Endothelial cell of umbilical vein (primary cell): Measurements from ENCODE around the gene SPON1. TPM values are rescaled to one million over a fixed set of nuclear protein-coding genes. Genes with fewer than 3 reads are reported as not detected.

ENCODE experiments used
- BruUV-seq: library from RNA; stranded (reverse); fragments of 400-500 nt; replicated peaks from 2 replicates; lab custom pipeline; 2021; lab: Mats Ljungman, UMichigan
- CTCF ChIA-PET: fragments of 300-600, 350-600 bp; sonication (Branson Sonifier 250); formaldehyde crosslinking; loops from one replicate; lab custom pipeline; 2021; ENCODE audit warnings: antibody characterized with exemption, inconsistent platforms; lab: Charles Lee
- POLR2A ChIA-PET: fragments of 300-600, 350-600 bp; sonication (Branson Sonifier 250); formaldehyde crosslinking; loops from one replicate; lab custom pipeline; 2021; ENCODE audit warnings: antibody characterized with exemption, inconsistent platforms; lab: Charles Lee
- DNase-seq: peaks from one replicate; pipeline ENCODE4 v3.0.0-alpha.2; 2011; ENCODE audit warnings: low read depth, low spot score
- FAIRE-seq: peaks from 2 replicates; lab custom pipeline; 2011; peaks lifted over from hg19 to GRCh38; lab: Jason Lieb, UNC
- H2AFZ ChIP-seq: 2 replicates; pipeline ENCODE4 v1.6.0; 2012; ENCODE audit warnings: low read depth, low read length, control low read depth, inconsistent platforms
- H3K27ac ChIP-seq: 2 replicates; pipeline ENCODE4 v1.5.1; 2011; ENCODE audit warnings: low read depth, mild to moderate bottlenecking, control low read depth, low read length, moderate library complexity; ENCODE audit not compliant: insufficient read depth
- H3K27me3 ChIP-seq, 2 experiments: 2 replicates each; pipeline versions ENCODE4 v1.6.0 to v1.6.1; 2011; ENCODE audit warnings: low read length in 2 of 2, mixed read lengths in 1 of 2; ENCODE audit not compliant: control insufficient read depth in 2 of 2, insufficient read depth in 2 of 2
- H3K36me3 ChIP-seq, 2 experiments: 2 replicates in 1 of 2; 3 replicates in 1 of 2; pipeline ENCODE4 v1.5.1; 2011; ENCODE audit warnings: low read length in 2 of 2, mild to moderate bottlenecking in 1 of 2, moderate library complexity in 1 of 2; ENCODE audit not compliant: control insufficient read depth in 2 of 2, insufficient read depth in 2 of 2; ENCODE audit errors: extremely low read depth in 1 of 2
- H3K4me1 ChIP-seq: 3 replicates; pipeline ENCODE4 v1.5.1; 2011; ENCODE audit warnings: mild to moderate bottlenecking, low read length; ENCODE audit not compliant: control insufficient read depth, insufficient read depth; ENCODE audit errors: extremely low read depth
- H3K4me2 ChIP-seq: 2 replicates; pipeline ENCODE4 v1.6.1; 2011; ENCODE audit warnings: low read length, control low read depth, mixed read lengths; ENCODE audit not compliant: insufficient read depth
- H3K4me3 ChIP-seq, 3 experiments: fragments of 200-600 bp in 1 of 3; sonication (generic), shearing (Covaris generic) in 1 of 3; replicated peaks in 1 of 3; 2 replicates each; pipeline ENCODE4 v1.5.1; 2011 to 2016; ENCODE audit warnings: control low read depth in 3 of 3, low read length in 3 of 3, mild to moderate bottlenecking in 2 of 3, inconsistent platforms in 1 of 3, low read depth in 1 of 3, moderate library complexity in 1 of 3; ENCODE audit not compliant: insufficient read depth in 1 of 3
- H3K79me2 ChIP-seq: 2 replicates; pipeline ENCODE4 v1.6.0; 2012; ENCODE audit warnings: low read length, inconsistent platforms; ENCODE audit not compliant: control insufficient read depth, insufficient read depth
- H3K9ac ChIP-seq: replicated peaks from 2 replicates; pipeline ENCODE3; 2011; ENCODE audit warnings: low read length, control low read depth; ENCODE audit not compliant: insufficient read depth; ENCODE audit errors: extremely low read depth
- H3K9me1 ChIP-seq: replicated peaks from 3 replicates; pipeline ENCODE4 v1.6.0; 2011; ENCODE audit warnings: mild to moderate bottlenecking, low read length; ENCODE audit not compliant: control insufficient read depth, insufficient read depth; ENCODE audit errors: extremely low read depth
- H3K9me3 ChIP-seq: replicated peaks from 2 replicates; pipeline ENCODE4 v1.5.1; 2012; ENCODE audit warnings: low read length, inconsistent platforms; ENCODE audit not compliant: control insufficient read depth, insufficient read depth
- H4K20me1 ChIP-seq: replicated peaks from 2 replicates; pipeline ENCODE3; 2011; ENCODE audit warnings: mild to moderate bottlenecking, low read length; ENCODE audit not compliant: control insufficient read depth, insufficient read depth; ENCODE audit errors: extremely low read depth
- CTCF ChIP-seq, 2 donors: IDR thresholded peaks; 1 replicate in 1 of 2; 2 replicates in 1 of 2; pipeline ENCODE4 v1.5.1; 2011; ENCODE audit warnings: low read length in 2 of 2, mild to moderate bottlenecking in 2 of 2, moderate library complexity in 2 of 2, control low read depth in 1 of 2, inconsistent platforms in 1 of 2, low read depth in 1 of 2; ENCODE audit not compliant: insufficient read depth in 1 of 2; ENCODE audit errors: extremely low read depth in 1 of 2
- EZH2 ChIP-seq: IDR thresholded peaks from 2 replicates; pipeline ENCODE4 v1.6.1; 2012; ENCODE audit warnings: borderline replicate concordance, low read depth, mild to moderate bottlenecking, moderate library complexity, low read length, inconsistent platforms; ENCODE audit not compliant: severe bottlenecking
- FOS ChIP-seq: IDR thresholded peaks from 2 replicates; pipeline ENCODE4 v1.6.1; 2011; ENCODE audit warnings: mild to moderate bottlenecking, low read length, moderate library complexity, borderline replicate concordance; ENCODE audit not compliant: insufficient read depth
- GATA2 ChIP-seq: IDR thresholded peaks from 2 replicates; pipeline ENCODE4 v1.7.0; 2011; ENCODE audit warnings: low read depth, mild to moderate bottlenecking, moderate library complexity, mixed read lengths, low read length; ENCODE audit not compliant: insufficient read length, insufficient read depth
- JUN ChIP-seq: IDR thresholded peaks from 2 replicates; pipeline ENCODE4 v1.6.1; 2011; ENCODE audit warnings: borderline replicate concordance, low read depth; ENCODE audit not compliant: insufficient read length, insufficient read depth
- MAX ChIP-seq: IDR thresholded peaks from 2 replicates; pipeline ENCODE4 v1.6.1; 2011; ENCODE audit not compliant: insufficient read depth, insufficient read length
- MYC ChIP-seq: IDR thresholded peaks from one replicate; pipeline ENCODE4 v1.6.1; 2011; ENCODE audit warnings: mild to moderate bottlenecking, low read depth, low read length
- POLR2A ChIP-seq: IDR thresholded peaks from 2 replicates; pipeline ENCODE4 v1.6.1; 2012; ENCODE audit warnings: low read depth, mild to moderate bottlenecking, control low read depth, low read length
- POLR2AphosphoS5 ChIP-seq: IDR thresholded peaks from 2 replicates; pipeline ENCODE4 v1.6.1; 2012; ENCODE audit warnings: low read depth, mild to moderate bottlenecking, control low read depth, low read length, moderate library complexity; ENCODE audit not compliant: insufficient read depth
- dilution Hi-C: fragments of 300-500 bp; cut with MboI; formaldehyde crosslinking; loops from one replicate; pipeline ENCODE4 v1.15.0; 2019; ENCODE audit warnings: low sequenced_read_pairs; ENCODE audit not compliant: extremely low pct_ligation_motif_present
- intact Hi-C: fragments of 100-400 bp; cut with micrococcal nuclease; formaldehyde crosslinking; loops from one replicate; pipeline ENCODE4 v1.10.0; 2022
- polyA plus RNA-seq, 4 experiments: library from polyadenylated mRNA; depleted of rRNA in 3 of 4; stranded (reverse) in 3 of 4; unstranded in 1 of 4; fragments of >200 nt; gene quantifications; 2 replicates each; pipeline versions ENCODE4 v1.2.1 to v1.2.3, GENCODE V29; 2011 to 2012; ENCODE audit warnings: missing spikeins in 1 of 4
- total RNA-seq: library from RNA; stranded (reverse); gene quantifications from 2 replicates; pipeline ENCODE4 v1.2.3, GENCODE V29; 2021

The SPON1 gene
- total and polyA plus RNA-seq, 2 donors (not counting 3 experiments of a cell fraction or from before 2014, with no cell fraction given) = 0.31 TPM; not detected in 1

GRCh38 chr11:14136561-14136960 is 174.0 kb downstream of the SPON1 start:
- no peak for FAIRE-seq
- Histone ChIP-seq H3K36me3 (no peaks in the 10 kb centered on the region), H4K20me1 (no peaks in the 10 kb centered on the region), H3K9me1 (no peaks in the 10 kb centered on the region), H3K4me3 (no peak overlapping the region), H2AFZ (no peak overlapping the region), H3K9me3 (no peaks in the 10 kb centered on the region), H3K27ac (no peak overlapping the region), H3K27me3 (no peaks in the 10 kb centered on the region), H3K4me1 (no peaks in the 10 kb centered on the region), H3K79me2 (no peaks in the 10 kb centered on the region), H3K9ac (no peak overlapping the region), H3K4me2 (no peak overlapping the region)
- ChIA-PET POLR2A (no interaction called here), CTCF (no interaction called here)
- intact Hi-C loops (no loop called here), dilution Hi-C loops (no loop called here)
- no TSS peak for BruUV-seq
- TF ChIP-seq CTCF (IDR thresholded peaks at IDR 0.05; ENCODE audit: extremely low read depth in 1 of 2, insufficient read depth in 1 of 2, low read depth in 1 of 2, low read length in 2 of 2) (no peak), JUN (no peak), GATA2 (no peak), MYC (no peak), MAX (no peak), EZH2 (no peak), POLR2AphosphoS5 (no peak), FOS (no peak), POLR2A (no peak)
- DNase-seq = no peak
